HFFc6 (cell line): Measurements from ENCODE around the gene PTDSS2. TPM values are rescaled to one million over a fixed set of nuclear protein-coding genes. Genes with fewer than 3 reads are reported as not detected.

Experiments
- DNase-seq: peaks from one replicate; pipeline ENCODE4 v3.0.0-alpha.2; 2018
- H3K27ac Mint-ChIP-seq: 2 replicates; pipeline ENCODE4 v1.8.0; 2020; ENCODE audit warnings: mild to moderate bottlenecking, mixed read lengths
- H3K27me3 Mint-ChIP-seq: 2 replicates; pipeline ENCODE4 v1.8.0; 2021; ENCODE audit warnings: mild to moderate bottlenecking, moderate library complexity, mixed read lengths; ENCODE audit not compliant: insufficient read depth
- H3K36me3 Mint-ChIP-seq: 2 replicates; pipeline ENCODE4 v1.8.0; 2021; ENCODE audit warnings: low read depth, mixed read lengths
- H3K4me1 Mint-ChIP-seq: 2 replicates; pipeline ENCODE4 v1.8.0; 2020; ENCODE audit warnings: low read depth, mixed read lengths
- H3K4me3 Mint-ChIP-seq: 2 replicates; pipeline ENCODE4 v1.8.0; 2020; ENCODE audit warnings: mild to moderate bottlenecking, moderate library complexity, mixed read lengths
- H3K9me3 Mint-ChIP-seq: 2 replicates; pipeline ENCODE4 v1.8.0; 2020; ENCODE audit warnings: mild to moderate bottlenecking, mixed read lengths
- CTCF ChIP-seq: fragments of 200-600 bp; sonication (generic); IDR thresholded peaks from 2 replicates; pipeline ENCODE4 v1.5.0; 2021; ENCODE audit warnings: antibody characterized with exemption, mild to moderate bottlenecking
- total RNA-seq, 6 experiments: library from RNA; stranded (reverse); fragmentation: NEBNext Ultra II Directional; extraction: Animal tissue kit (Norgen Biotek cat#: 25700); gene quantifications; 2 replicates in 1 of 6; 3 replicates in 5 of 6; pipeline ENCODE4 v1.2.3, GENCODE V29; 2021

The PTDSS2 gene
- total RNA-seq, 6 experiments from 2014 or later, result 23.3 to 34.5 (median 27.2) TPM

GRCh38 chr11:488992-489391, 38.9 kb downstream of the PTDSS2 start:
- no peaks in the 10 kb centered on the region for H3K4me1 Mint-ChIP-seq
- H3K4me3 Mint-ChIP-seq, result no peak overlapping the region
- H3K27ac Mint-ChIP-seq, result no peak overlapping the region
- H3K9me3 Mint-ChIP-seq, result no peaks in the 10 kb centered on the region
- no peak for DNase-seq
- H3K27me3 Mint-ChIP-seq, result 0 out of 2 replicates have a peak, but pooled peaks cover 2% of the 10 kb centered on the region
- H3K36me3 Mint-ChIP-seq, result peaks cover 3% of the 10 kb centered on the region; the same call in 1 of the 2 replicates
- TF ChIP-seq CTCF, result no peak

GRCh38 chr11:489610-490185, 39.6 kb downstream of the PTDSS2 start:
- DNase-seq, result no peak
- no peak overlapping the region for H3K4me3 Mint-ChIP-seq
- H3K4me1 Mint-ChIP-seq, result no peaks in the 10 kb centered on the region
- H3K9me3 Mint-ChIP-seq, result no peaks in the 10 kb centered on the region
- no peak for TF ChIP-seq CTCF
- no peaks in the 10 kb centered on the region for H3K36me3 Mint-ChIP-seq
- H3K27me3 Mint-ChIP-seq, result peaks cover 6% of the 10 kb centered on the region; the same call in 1 of the 2 replicates
- H3K27ac Mint-ChIP-seq, result no peak overlapping the region

- no peak for DNase-seq
- H3K4me1 Mint-ChIP-seq, result no peaks in the 10 kb centered on the region
- H3K27ac Mint-ChIP-seq, result no peak overlapping the region
- no peak overlapping the region for H3K4me3 Mint-ChIP-seq
- H3K9me3 Mint-ChIP-seq, result no peaks in the 10 kb centered on the region
- peaks cover 4% of the 10 kb centered on the region; the same call in 1 of the 2 replicates for H3K36me3 Mint-ChIP-seq
- H3K27me3 Mint-ChIP-seq, result peaks cover 6% of the 10 kb centered on the region; the same call in 1 of the 2 replicates
- no peak for TF ChIP-seq CTCF
These were observed 40.3 kb downstream of the PTDSS2 start for GRCh38 chr11:490186-490929.

- DNase-seq, result no peak
- Mint-ChIP-seq H3K9me3 (no peaks in the 10 kb centered on the region), H3K27ac (no peak overlapping the region), H3K4me3 (no peak overlapping the region), H3K36me3 (peaks cover 8% of the 10 kb centered on the region), H3K4me1 (no peaks in the 10 kb centered on the region), H3K27me3 (peaks cover 9% of the 10 kb centered on the region; the same call in 1 of the 2 replicates)
- TF ChIP-seq CTCF, result no peak
These were observed 40.8 kb downstream of the PTDSS2 start for GRCh38 chr11:490930-491260.

- no peak for DNase-seq
- Mint-ChIP-seq H3K27ac (no peak overlapping the region), H3K36me3 (peaks cover 11% of the 10 kb centered on the region), H3K4me1 (no peaks in the 10 kb centered on the region), H3K4me3 (no peak overlapping the region), H3K9me3 (no peaks in the 10 kb centered on the region), H3K27me3 (peaks cover 9% of the 10 kb centered on the region; the same call in 1 of the 2 replicates)
- TF ChIP-seq CTCF, result no peak
These were observed 41.3 kb downstream of the PTDSS2 start for GRCh38 chr11:491358-491757.
